Measurements from ENCODE around the gene CNKSR3.

CNKSR3 gene

GRCh38 chr6:154412106-154412820 is 98.2 kb downstream of the CNKSR3 start:
- no peak for DNase-seq (ENCODE audit: low read depth)

GRCh38 chr6:154411076-154411475 is 99.4 kb downstream of the CNKSR3 start:
- DNase-seq (ENCODE audit: low read depth) = no peak

- peak; percentile 97 for DNase-seq (ENCODE audit: low read depth)
Observed at GRCh38 chr6:154410619-154411072, 99.8 kb downstream of the CNKSR3 start.

- DNase-seq (ENCODE audit: low read depth) = no peak
Observed at GRCh38 chr6:154408891-154409500, 101.5 kb downstream of the CNKSR3 start.

- DNase-seq (ENCODE audit: low read depth) = no peak
Observed at GRCh38 chr6:154407440-154407839, 103.0 kb downstream of the CNKSR3 start.

- DNase-seq (ENCODE audit: low read depth) = no peak
Observed at GRCh38 chr6:154406869-154407268, 103.6 kb downstream of the CNKSR3 start.

GRCh38 chr6:154406301-154406700 is 104.2 kb downstream of the CNKSR3 start:
- DNase-seq (ENCODE audit: low read depth) = no peak

GRCh38 chr6:154404791-154405400 is 105.6 kb downstream of the CNKSR3 start:
- peak; percentile 68 for DNase-seq (ENCODE audit: low read depth)

GRCh38 chr6:154403788-154404187 is 106.7 kb downstream of the CNKSR3 start:
- peak; percentile 73 for DNase-seq (ENCODE audit: low read depth)

GRCh38 chr6:154402081-154402780 is 108.3 kb downstream of the CNKSR3 start:
- DNase-seq (ENCODE audit: low read depth) = no peak

- DNase-seq (ENCODE audit: low read depth) = no peak
Observed at GRCh38 chr6:154399097-154399496, 111.4 kb downstream of the CNKSR3 start.

- no peak for DNase-seq (ENCODE audit: low read depth)
Observed at GRCh38 chr6:154397491-154398195, 112.8 kb downstream of the CNKSR3 start.

GRCh38 chr6:154395878-154396277 is 114.6 kb downstream of the CNKSR3 start:
- no peak for DNase-seq (ENCODE audit: low read depth)

- DNase-seq (ENCODE audit: low read depth) = no peak
Observed at GRCh38 chr6:154395316-154395715, 115.2 kb downstream of the CNKSR3 start.

- DNase-seq (ENCODE audit: low read depth) = no peak
Observed at GRCh38 chr6:154394571-154394970, 115.9 kb downstream of the CNKSR3 start.

- no peak for DNase-seq (ENCODE audit: low read depth)
Observed at GRCh38 chr6:154390034-154390433, 120.5 kb downstream of the CNKSR3 start.

- DNase-seq (ENCODE audit: low read depth) = no peak
Observed at GRCh38 chr6:154388803-154389202, 121.7 kb downstream of the CNKSR3 start.

GRCh38 chr6:154386848-154387717 is 123.4 kb downstream of the CNKSR3 start:
- peak; percentile 65 for DNase-seq (ENCODE audit: low read depth)

GRCh38 chr6:154384191-154384590 is 126.3 kb downstream of the CNKSR3 start:
- DNase-seq (ENCODE audit: low read depth) = no peak

- DNase-seq (ENCODE audit: low read depth) = no peak
Observed at GRCh38 chr6:154383273-154383672, 127.2 kb downstream of the CNKSR3 start.

GRCh38 chr6:154382740-154383139 is 127.7 kb downstream of the CNKSR3 start:
- no peak for DNase-seq (ENCODE audit: low read depth)

Measured in stromal cell of bone marrow (primary cell).